ENCODE results near the gene PBXIP1. TPM values are rescaled to one million over a fixed set of nuclear protein-coding genes. Genes with fewer than 3 reads are reported as not detected.

Gene PBXIP1
- total RNA-seq, 1 experiment from 2014 or later = 21.6 TPM

GRCh38 chr1:154988058-154988954 lies 32.4 kb upstream of the PBXIP1 start:
- Histone ChIP-seq H3K23ac (ENCODE audit: insufficient read length, low read depth, low read length) (no peak overlapping the region), H3K27me3 (ENCODE audit: insufficient read depth, low read length) (no peaks in the 10 kb centered on the region), H2BK12ac (ENCODE audit: insufficient read length, low read depth, low read length) (no peak overlapping the region), H3K56ac (ENCODE audit: insufficient read length, low read depth, low read length) (no peak overlapping the region), H4K5ac (ENCODE audit: insufficient read length, low read depth, low read length) (no peak overlapping the region), H2AK5ac (ENCODE audit: insufficient read length, low read length) (no peak overlapping the region), H4K91ac (ENCODE audit: insufficient read length, low read depth, low read length) (no peak overlapping the region), H3K9ac (ENCODE audit: extremely low read depth, insufficient read length, low read length) (no peak overlapping the region), H3K79me2 (ENCODE audit: insufficient read depth, low read length) (peaks cover 9% of the 10 kb centered on the region; the same call in 1 of the 2 replicates), H2BK20ac (ENCODE audit: low read depth, low read length, poor library complexity, severe bottlenecking) (no peak overlapping the region), H4K20me1 (ENCODE audit: control insufficient read depth, insufficient read depth, insufficient read length) (no peaks in the 10 kb centered on the region), H3K4me2 (ENCODE audit: insufficient read depth, insufficient read length, low read length) (no peak overlapping the region), H3T11ph (ENCODE audit: low read length) (no peak overlapping the region), H2AFZ (ENCODE audit: low read length) (no peak overlapping the region), H3K14ac (ENCODE audit: insufficient read depth, low read length) (no peak overlapping the region), H3K18ac (ENCODE audit: insufficient read length, low read depth, low read length) (no peak overlapping the region), H3K79me1 (ENCODE audit: insufficient read depth, low read depth, low read length, poor library complexity, severe bottlenecking) (peaks cover 2% of the 10 kb centered on the region), H3K27ac (ENCODE audit: insufficient read length, low read depth, low read length) (no peak overlapping the region), H3K4me1 (ENCODE audit: insufficient read depth, low read length) (no peaks in the 10 kb centered on the region; the same call in 1 of the 2 replicates), H2BK15ac (ENCODE audit: low read depth, low read length) (no peak overlapping the region), H2BK5ac (ENCODE audit: insufficient read length, low read length) (no peak overlapping the region), H2BK120ac (ENCODE audit: low read depth, low read length, poor library complexity, severe bottlenecking) (no peak overlapping the region), H4K8ac (replicated peaks; ENCODE audit: insufficient read length, low read depth, low read length) (no peak overlapping the region), H3K4ac (ENCODE audit: low read depth, low read length) (no peak overlapping the region), H3K9me3 (ENCODE audit: control insufficient read depth, low read depth, low read length) (no peaks in the 10 kb centered on the region), H3K23me2 (ENCODE audit: insufficient read length, low read depth, low read length, poor library complexity, severe bottlenecking) (peaks cover 8% of the 10 kb centered on the region)
- Mint-ChIP-seq H3K36me3 (ENCODE audit: insufficient read depth in 1 of 3, low read depth in 3 of 3) (peaks cover 36 to 62% (median 52%) of the 10 kb centered on the region in 3 experiments), H3K4me3 (no peak overlapping the region; a peak in 1 of 5 replicates), H3K4me1 (peaks cover 12 to 18% of the 10 kb centered on the region in 2 experiments), H3K27me3 (ENCODE audit: low read depth) (no peaks in the 10 kb centered on the region), H3K9me3 (no peaks in the 10 kb centered on the region), H3K27ac (no peak overlapping the region; a peak in 2 of 7 replicates)
- DNase-seq = no peak
- no CpG with 5 or more reads among the region's 17 CpGs for WGBS (ENCODE audit: extremely low coverage, insufficient read length, low lambda C conversion rate)
- TF ChIP-seq, protein P1, sequence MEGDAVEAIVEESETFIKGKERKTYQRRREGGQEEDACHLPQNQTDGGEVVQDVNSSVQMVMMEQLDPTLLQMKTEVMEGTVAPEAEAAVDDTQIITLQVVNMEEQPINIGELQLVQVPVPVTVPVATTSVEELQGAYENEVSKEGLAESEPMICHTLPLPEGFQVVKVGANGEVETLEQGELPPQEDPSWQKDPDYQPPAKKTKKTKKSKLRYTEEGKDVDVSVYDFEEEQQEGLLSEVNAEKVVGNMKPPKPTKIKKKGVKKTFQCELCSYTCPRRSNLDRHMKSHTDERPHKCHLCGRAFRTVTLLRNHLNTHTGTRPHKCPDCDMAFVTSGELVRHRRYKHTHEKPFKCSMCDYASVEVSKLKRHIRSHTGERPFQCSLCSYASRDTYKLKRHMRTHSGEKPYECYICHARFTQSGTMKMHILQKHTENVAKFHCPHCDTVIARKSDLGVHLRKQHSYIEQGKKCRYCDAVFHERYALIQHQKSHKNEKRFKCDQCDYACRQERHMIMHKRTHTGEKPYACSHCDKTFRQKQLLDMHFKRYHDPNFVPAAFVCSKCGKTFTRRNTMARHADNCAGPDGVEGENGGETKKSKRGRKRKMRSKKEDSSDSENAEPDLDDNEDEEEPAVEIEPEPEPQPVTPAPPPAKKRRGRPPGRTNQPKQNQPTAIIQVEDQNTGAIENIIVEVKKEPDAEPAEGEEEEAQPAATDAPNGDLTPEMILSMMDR (conservative IDR thresholded peaks at IDR 0.05) = no peak

All from H9 (cell line).